HG02970 (cell line): ENCODE results near the gene KCNC1.

ENCODE experiments used
- ATAC-seq: cut with Tn5 transposase; IDR thresholded peaks from one replicate; pipeline ENCODE4 v1.9.1; 2021; ENCODE audit warnings: mild to moderate bottlenecking, moderate library complexity, moderate number of reproducible peaks; ENCODE audit not compliant: unreplicated experiment, low FRiP score

Gene KCNC1

DNA sequence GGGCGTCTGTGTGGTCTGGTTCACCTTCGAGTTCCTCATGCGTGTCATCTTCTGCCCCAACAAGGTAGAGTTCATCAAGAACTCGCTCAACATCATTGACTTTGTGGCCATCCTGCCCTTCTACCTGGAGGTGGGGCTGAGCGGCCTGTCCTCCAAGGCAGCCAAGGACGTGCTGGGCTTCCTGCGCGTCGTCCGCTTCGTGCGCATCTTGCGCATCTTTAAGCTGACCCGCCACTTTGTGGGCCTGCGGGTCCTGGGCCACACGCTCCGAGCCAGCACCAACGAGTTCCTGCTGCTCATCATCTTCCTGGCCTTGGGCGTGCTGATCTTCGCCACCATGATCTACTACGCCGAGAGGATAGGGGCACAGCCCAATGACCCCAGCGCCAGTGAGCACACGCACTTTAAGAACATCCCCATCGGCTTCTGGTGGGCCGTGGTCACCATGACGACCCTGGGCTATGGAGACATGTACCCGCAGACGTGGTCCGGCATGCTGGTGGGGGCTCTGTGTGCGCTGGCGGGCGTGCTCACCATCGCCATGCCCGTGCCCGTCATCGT is 37.3 kb downstream of the KCNC1 start:
- ATAC-seq: no peak

DNA sequence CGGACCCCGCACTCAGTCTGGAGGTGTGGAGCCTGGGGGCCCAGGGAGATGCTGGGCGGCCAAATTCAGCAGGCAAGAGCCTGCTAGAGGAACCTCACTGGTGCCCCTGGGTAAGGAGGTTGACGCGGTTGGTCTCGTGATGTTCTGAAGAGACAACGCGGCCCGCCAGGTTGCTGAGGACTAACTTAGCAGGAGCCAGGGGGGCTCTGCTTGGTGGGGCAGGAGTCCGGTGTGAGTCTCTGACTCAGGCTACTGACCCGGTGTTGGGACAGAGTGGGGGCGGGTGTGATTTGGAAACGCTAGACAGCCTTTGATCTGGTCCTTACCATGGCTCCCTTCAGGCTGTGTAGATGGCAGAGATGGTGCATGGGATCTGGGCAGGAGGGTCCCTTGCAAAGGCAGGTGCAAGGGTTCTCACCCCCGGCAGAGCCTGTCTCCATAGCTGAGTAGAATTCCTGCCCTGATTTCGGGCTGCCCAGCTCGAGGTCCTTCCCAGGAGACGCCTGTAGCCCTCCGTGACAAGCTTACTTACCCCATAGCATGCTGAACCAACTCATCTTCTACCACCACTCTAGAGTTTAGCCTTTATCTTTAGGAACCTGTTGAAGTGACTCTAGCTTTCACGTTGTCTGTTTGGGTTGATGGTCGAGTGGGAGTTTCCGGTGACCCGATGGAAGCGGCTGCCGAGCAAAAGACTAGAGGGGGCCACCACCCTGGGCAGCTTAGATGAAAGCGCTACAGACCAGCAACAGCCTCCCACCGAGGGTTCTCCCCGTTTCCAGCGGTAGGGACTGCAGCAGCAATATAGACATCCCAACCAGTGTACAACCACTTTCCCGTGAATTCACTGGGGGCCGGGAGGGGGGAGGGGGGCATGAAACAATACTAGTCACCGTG is 38.4 kb downstream of the KCNC1 start:
- no peak for ATAC-seq

DNA sequence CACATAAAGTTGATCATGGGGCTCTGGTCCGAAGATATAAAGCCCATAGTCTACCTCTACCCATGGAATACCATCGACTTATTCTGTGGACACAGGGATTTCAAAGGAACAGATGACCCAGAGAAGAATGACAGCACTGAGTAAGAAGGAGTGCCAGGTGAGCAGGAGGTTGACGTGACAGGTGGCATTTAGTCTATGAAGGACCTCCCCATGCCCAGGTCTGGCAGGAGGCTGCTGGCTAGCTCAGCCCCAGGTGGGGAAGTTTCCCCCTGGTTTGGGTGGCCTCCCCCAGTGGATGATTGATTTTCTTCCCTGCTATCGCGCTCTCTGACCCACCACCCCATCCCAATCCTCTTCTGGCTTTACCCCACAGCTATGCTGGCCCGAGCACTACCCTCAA is 39.1 kb downstream of the KCNC1 start:
- ATAC-seq: no peak

DNA sequence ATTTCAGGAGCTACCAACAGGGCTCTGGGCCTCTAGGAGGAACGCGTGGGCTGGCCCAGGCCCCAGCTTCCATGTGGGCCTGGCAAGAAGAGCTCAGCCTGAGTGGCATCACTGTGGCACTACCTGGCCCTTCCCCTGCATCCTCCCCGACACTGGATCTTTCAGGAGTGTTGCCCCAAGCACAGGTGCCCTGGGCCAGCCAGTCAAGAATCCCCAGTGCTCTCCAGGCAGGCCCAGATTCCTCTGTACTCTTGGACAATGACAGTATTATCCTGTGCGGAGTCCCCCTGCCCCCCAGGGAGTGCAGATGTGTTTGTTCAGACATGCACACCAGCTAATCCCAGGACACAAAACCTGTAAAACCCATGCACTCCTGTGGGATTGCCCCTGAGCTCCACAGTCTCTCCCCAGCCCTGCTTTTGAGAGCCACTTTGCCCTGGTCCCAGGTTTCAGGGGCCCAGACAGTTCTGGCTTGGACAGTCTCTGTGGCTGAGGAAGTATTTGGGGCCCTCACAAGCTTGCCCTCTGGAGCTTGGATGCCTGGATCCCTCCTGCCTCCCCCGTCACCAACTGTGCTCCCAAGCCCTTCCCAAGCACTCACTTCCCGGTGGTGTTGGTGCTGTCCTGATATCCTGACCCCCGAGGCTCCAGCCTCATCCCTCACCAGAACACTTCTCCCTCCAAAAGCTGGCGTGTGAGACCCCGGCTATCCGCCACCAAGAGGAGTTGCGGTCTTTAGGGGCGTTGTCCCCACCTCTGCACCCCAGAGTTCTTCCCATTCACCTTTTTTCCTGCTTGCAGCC is 39.9 kb downstream of the KCNC1 start:
- no peak for ATAC-seq

DNA sequence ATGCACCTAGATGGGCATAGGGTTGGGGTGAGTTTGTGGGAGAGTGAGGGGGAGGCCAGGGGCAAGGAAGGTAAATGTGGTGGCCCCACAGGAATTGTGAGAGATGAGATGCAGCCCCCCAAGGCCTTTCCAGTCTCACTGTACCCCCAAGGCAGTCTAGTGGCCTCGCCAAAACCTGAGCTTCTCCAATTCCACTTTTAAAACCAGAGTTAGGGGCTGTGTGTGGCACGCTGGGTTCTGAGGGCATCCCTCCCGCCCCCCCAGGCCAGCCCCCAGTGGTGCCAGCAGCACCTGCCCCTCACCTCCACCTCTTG is 40.4 kb downstream of the KCNC1 start:
- no peak for ATAC-seq

DNA sequence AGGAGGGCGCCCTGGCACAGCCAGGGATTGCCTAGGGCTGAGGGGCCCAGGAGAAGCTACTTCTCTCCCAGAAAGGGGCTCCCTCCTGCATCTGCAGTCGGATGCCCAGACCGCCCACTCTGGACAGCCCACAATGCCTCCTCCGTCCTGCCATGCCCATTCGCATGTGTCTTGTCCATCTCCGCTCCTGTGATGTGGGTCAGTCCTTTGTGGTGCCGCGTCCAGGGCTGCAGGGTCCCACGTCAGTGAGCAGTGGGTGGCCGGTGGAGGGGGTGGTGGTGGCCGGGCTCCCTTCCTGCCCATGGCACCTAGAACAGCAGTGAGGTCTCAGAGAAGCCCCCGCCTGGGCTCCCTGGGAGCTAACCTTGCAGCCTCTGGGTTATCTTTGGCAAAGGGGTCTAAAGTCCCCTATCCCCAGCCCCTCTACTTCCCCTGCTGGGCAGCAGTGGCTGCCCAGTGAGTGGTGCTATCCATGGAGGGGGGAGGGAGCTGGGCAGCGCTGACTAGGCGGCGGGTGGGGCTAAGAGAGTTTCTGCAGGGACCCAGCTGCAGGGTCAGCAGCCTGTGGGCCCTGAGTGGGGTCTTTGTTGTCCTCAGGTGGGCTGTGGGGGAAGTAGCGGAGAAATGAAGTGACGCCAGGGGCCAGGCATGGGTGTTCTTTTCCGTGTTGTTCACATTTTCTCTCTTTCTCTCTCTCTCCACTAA is 41.1 kb downstream of the KCNC1 start:
- no peak for ATAC-seq

DNA sequence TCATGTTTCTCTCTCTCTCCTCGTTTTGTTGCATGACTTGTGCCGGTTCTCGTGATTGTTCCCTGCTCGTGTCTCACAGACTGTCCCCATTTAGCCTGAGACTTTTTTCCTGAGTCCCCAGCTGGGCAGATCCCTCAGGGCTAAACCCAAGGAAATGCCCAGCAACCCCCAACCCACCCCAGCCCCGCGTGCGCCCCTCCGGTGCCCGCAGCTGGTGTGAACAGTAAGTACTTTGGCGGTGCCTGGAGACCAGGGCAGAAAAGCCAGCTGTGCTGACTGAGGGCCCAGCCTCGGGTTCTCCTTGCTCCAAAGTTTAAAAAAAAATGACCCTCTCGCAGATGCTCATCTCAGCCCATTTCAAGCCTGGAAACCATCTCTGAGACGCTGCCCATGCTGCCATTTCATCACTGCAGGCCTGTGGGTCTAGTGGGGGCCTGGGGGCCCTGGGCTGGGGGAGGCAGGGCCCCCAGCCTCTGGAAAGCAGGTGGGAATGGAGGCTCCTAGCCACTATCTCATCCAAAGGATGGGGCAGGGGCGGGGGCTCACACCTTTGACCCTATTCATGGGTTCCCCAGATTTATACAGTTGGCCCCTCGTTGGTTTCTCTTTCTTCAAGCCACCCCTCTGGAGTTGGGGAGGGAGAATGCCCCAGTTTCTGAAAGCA is 41.8 kb downstream of the KCNC1 start:
- no peak for ATAC-seq

DNA sequence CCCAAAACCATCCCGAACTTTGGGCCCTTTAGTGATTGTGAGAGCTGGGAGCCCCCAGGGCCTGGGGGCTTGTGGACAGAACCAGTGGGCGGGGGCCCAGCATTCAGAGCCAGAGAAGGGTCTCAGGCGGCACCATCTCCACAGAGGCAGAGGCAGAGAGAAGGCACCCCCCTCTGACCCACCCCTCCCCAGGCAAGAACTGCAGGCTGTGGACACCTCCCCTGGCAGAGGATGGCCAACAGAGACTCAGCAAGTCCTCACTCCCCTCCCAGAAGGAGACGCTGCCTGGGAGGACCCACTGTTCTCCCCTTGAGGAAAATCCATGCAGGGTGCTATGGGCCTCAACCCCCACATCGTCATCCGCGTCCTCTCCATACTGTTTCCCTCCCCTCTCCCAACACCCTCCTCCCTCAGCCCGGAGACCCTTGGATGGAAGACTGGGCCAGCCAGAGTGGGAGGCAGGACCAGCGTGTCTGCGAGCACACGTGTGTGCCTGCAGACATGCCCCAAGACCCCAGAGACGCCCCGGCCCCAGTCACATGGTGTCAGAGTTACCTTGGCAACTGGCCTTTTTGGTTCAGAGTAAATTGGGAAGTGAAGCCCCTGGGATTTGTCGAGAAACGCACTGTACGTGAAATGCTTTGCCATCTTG is 42.6 kb downstream of the KCNC1 start:
- no peak for ATAC-seq

DNA sequence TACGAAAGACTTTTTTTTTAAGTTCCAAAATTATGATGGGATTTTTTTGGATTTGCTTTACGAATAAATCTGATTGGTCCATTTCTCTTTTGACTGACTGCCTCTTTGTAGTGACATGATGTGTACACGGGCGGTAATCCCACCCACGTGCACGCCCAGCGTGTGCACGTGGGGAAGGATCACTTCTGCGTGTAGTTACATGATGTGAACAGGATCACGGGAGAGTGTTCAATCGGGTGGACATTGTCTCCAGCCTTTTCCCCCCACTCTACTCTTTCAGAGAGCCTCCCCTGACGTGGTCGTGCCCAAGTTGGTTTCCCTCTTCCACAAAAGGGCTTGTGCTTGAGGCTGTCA is 43.1 kb downstream of the KCNC1 start:
- ATAC-seq: no peak

DNA sequence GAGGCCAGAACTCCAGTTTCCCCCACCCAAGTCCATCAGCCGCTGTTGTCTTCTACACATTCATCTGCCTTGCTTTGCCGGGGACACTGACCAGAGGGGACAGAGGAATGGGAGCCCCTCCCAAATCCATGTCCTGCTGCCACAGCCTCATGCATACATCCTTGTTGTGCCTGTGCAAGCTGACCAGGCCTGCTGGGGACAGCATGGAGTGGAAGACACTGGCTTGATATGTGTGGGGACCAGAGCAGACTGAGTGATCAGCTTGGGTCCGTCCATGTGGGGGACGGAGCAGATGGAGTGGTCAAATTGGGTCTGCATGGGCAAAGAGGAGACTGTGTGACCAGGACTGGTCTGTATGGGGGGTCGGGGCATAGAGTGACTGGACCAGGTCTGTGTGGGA is 43.8 kb downstream of the KCNC1 start:
- no peak for ATAC-seq

DNA sequence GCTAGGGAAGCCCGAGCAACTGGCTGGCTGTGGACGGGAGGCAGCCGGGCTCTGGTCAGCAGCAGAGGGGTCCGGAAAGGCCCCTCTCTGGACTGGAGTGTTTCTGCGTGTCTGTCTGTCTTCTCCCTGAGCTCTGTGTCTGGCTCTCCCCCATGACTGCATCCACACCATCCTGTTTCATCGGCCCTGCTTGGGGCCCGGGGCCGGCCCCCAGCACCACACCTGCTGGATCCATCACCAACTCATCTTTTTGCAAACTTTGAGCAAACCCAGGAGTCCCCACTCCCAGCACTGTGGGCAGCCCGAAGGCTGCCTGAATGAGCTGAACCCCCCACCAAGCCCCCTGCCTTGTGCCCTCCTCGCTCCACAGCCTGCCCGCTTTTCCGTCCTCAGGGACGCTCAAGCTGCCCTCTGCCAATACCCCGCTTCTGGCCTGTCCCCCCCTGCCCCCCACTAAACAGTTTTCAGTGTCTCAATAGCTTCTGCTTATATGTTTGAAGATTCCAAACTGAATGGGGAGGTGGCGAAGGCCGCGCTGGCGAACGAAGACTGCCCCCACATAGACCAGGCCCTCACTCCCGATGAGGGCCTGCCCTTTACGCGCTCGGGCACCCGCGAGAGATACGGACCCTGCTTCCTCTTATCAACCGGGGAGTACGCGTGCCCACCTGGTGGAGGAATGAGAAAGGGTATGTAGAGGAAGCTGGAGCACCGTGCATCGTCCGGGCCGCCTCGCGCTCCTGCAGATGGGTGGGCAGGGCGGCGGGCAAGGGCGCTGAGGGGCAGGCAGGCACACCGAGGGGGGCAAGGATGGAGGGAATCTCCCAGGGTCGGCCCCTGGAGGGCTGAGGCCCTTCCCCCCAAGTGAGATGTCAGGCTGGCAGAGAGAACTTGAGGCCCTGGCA is 44.6 kb downstream of the KCNC1 start:
- no peak for ATAC-seq

DNA sequence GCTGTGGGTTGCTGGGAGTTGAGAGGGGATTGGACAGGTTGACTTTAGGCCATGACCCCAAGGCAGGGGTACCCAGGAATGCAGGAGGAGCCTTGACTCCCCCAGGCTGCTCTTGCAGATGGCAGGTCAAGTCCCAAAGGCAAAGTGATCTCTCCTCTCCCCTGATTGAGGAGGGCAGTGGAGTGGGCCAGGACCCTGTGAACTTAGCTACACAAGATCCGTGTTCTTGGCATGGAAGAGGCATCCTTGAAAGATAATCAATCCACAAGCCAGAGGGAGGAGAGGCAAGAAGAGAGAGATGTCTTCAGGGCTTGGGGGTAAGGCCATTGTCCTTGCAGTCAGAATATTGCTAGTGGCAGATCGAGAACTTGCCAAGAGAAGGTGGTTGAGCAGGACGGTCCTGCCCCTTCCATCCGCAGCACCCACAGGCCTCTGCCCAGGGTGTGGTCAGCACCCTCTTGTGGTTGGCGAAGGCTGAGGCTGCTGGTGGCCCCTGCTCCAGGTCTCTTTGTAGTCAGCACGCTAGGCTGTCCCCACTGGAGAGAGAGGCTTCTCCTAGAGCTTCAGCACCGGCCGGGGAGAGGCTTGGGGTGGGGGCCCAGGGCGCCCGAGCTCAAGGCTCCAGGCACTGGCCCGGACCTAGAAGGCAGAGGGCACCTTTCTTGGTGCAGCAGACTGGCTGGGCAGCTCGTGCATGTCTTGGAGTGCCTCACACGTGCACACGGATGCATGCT is 45.4 kb downstream of the KCNC1 start:
- ATAC-seq: no peak

DNA sequence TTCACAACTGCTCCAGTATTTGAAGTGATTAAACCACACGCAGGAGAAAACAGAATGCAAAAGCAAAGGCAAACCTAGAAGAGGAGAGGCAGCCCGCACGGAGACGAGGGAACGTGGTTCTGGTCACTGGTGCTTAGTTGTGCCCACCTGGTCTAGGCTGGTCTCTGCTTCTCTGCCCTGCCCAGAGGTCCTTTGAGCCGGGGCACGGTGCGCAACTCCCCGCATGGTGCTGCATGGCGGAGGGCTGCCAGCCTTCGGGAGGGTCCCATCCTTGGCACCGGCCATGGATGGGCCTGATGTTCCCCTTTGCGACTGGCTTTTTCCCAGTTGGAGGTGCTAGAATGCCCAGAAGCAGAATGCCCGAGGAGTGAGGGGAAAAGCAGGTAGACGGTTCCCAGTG is 46.1 kb downstream of the KCNC1 start:
- ATAC-seq: no peak

DNA sequence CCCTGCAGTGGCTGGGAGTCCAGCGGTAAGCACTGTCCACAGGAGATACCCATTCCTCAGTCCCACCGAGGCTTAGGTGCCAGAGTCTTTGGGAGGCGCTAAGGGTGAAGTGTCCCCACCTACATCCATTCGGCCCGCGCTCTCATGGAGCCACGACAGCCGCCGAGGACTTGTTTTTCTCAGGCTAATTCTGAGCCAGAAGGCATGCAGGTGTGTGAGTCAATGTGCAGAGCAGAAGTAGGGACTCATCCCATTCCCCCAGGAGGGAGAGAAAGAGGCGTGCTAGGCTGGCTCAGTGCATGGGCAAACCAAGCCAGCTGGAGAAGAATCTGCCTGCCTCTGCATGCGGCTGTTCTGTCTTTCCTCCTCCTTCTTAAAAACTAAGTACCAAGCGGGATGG is 46.6 kb downstream of the KCNC1 start:
- ATAC-seq: no peak

DNA sequence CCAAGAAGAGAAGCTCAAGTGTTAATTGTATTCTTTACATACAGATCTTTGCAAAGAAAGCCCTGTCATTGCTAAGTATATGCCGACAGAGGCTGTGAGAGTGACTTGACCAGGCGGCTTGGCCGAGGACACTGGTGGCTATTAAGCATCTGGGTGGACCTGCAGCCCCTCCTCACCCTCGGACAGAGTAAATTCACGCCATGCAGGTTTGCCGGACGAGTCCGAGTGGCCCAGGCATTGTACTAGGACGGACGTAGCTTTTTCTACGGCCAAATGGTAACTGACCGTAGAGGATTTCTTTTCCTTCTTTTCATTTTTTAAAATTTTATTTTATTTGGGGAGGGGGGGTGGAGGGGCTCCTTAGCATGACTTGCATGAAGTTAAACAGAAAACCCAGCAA is 47.0 kb downstream of the KCNC1 start:
- ATAC-seq: no peak

DNA sequence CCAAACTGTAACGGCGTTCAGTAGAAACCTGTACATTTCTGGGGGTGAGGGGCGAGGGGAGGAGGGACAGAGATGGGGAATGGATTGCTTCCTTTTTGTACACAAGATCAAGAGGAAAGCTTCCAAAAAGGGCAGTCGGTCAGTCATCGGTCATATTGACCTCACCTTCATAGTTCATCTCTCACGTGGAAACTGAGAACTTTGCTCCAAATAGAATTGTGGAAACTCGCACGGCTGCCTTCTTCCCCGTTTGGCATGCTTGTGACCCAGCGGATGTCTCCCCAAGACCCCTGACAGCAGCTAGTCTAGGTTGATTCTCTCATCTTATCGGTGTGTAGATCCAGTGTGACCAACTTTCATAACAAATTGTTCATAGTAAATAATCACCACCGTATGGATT is 47.6 kb downstream of the KCNC1 start:
- no peak for ATAC-seq

DNA sequence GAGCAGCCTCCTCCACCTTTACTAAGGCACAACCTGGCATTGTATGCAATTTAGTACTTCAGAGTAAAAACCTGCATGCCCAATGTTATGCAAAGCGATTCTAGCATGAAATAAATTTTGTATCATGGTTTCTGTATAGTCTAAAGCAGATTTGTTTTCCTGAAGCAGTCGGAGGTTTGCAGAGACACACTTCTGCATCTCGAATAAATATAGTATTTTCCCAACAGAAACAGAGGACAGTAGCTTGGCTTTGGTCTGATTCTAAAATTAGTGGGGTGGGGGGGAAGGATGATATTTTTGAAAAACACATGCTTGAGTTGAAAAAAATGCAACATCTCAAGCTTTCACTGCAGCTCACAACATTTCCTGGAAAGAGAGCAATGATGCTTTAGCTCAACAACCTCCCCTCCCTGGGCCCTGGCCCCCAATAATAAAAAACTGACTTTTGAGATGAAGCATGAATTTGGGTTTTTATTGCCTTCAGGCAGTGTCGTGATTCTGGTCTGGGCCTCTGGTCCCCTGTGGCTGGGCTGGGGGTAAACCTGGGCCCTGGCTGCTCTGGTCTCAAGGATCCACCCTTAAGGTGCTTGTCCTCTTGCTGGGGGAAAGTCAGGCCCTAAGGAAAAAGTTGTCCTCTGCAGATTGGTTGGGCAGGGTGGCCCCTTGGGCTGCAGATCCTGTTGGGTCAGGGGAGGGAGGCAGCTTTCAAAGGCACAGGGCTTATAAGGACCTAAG is 48.2 kb downstream of the KCNC1 start:
- ATAC-seq: no peak

DNA sequence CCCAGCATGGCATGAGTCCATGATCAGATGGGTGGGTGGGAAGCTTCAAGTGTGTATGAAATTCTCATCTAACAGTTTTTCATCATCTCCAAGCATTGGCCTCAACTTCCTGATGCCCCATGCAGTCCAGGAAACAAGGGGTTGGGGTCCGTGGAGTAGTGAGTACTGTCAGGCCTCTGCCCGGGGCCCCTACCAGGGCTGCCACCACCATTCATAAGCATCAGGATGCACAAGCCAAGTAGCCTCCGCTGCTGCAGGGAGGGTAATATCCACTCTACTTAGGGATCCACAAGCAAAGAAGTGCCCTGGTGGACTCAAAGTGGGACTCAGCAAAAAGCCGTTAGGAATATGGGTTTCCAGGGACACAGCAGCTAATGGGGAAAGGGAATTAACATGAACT is 49.3 kb downstream of the KCNC1 start:
- no peak for ATAC-seq
